Keratinocyte (primary cell): ENCODE results near the gene UQCRQ. TPM values are rescaled to one million over a fixed set of nuclear protein-coding genes. Genes with fewer than 3 reads are reported as not detected.
A peak's percentile ranks its signal among the peaks of the same experiment; 100 is the strongest.

Experiments used
- DNase-seq: peaks from one replicate; pipeline ENCODE4 v3.0.0-alpha.2; 2011; ENCODE audit warnings: low read depth, missing footprints, low spot score
- FAIRE-seq: peaks from 2 replicates; lab custom pipeline; 2011; peaks lifted over from hg19 to GRCh38; lab: Jason Lieb, UNC
- H2AFZ ChIP-seq: 2 replicates; pipeline ENCODE4 v1.6.0; 2012; ENCODE audit warnings: low read length, control low read depth, inconsistent platforms; ENCODE audit not compliant: control insufficient read depth
- H3K27ac ChIP-seq: 2 replicates; pipeline ENCODE4 v1.5.1; 2011; ENCODE audit warnings: low read length; ENCODE audit not compliant: control insufficient read depth, insufficient read depth
- H3K27me3 ChIP-seq: 3 replicates; pipeline ENCODE4 v1.6.0; 2011; ENCODE audit warnings: low read length; ENCODE audit not compliant: control insufficient read depth, insufficient read depth; ENCODE audit errors: extremely low read depth
- H3K36me3 ChIP-seq, 2 experiments: 2 replicates in 1 of 2; 3 replicates in 1 of 2; pipeline ENCODE4 v1.5.1; 2011; ENCODE audit warnings: low read length in 2 of 2, mild to moderate bottlenecking in 1 of 2; ENCODE audit not compliant: control insufficient read depth in 2 of 2, insufficient read depth in 2 of 2; ENCODE audit errors: extremely low read depth in 1 of 2
- H3K4me1 ChIP-seq: 3 replicates; pipeline ENCODE4 v1.5.1; 2011; ENCODE audit warnings: low read length; ENCODE audit not compliant: control insufficient read depth, insufficient read depth; ENCODE audit errors: extremely low read depth
- H3K4me2 ChIP-seq: 3 replicates; pipeline ENCODE4 v1.6.0; 2011; ENCODE audit warnings: low read depth, low read length; ENCODE audit not compliant: control insufficient read depth, insufficient read depth; ENCODE audit errors: extremely low read depth
- H3K4me3 ChIP-seq, 3 experiments: fragments of 200-600 bp in 1 of 3; sonication (generic) in 1 of 3; 2 replicates in 2 of 3; 3 replicates in 1 of 3; pipeline ENCODE4 v1.5.1; 2011 to 2016; ENCODE audit warnings: low read length in 3 of 3, mild to moderate bottlenecking in 3 of 3, control low read depth in 2 of 3, inconsistent platforms in 1 of 3, low read depth in 1 of 3, mixed read lengths in 1 of 3, mixed run types in 1 of 3, moderate library complexity in 1 of 3; ENCODE audit not compliant: control insufficient read depth in 2 of 3, insufficient read depth in 2 of 3; ENCODE audit errors: extremely low read depth in 1 of 3
- H3K79me2 ChIP-seq: 2 replicates; pipeline ENCODE4 v1.6.0; 2012; ENCODE audit warnings: low read length; ENCODE audit not compliant: control insufficient read depth, insufficient read depth
- H3K9ac ChIP-seq: 3 replicates; pipeline ENCODE4 v1.6.0; 2011; ENCODE audit warnings: low read length; ENCODE audit not compliant: control insufficient read depth, insufficient read depth; ENCODE audit errors: extremely low read depth
- H3K9me1 ChIP-seq: 3 replicates; pipeline ENCODE4 v1.6.0; 2011; ENCODE audit warnings: low read length; ENCODE audit not compliant: control insufficient read depth, insufficient read depth; ENCODE audit errors: extremely low read depth
- H3K9me3 ChIP-seq: 2 replicates; pipeline ENCODE4 v1.5.1; 2012; ENCODE audit warnings: low read depth, low read length; ENCODE audit not compliant: control insufficient read depth
- H4K20me1 ChIP-seq: 3 replicates; pipeline ENCODE4 v1.6.0; 2011; ENCODE audit warnings: low read length; ENCODE audit not compliant: control insufficient read depth, insufficient read depth; ENCODE audit errors: extremely low read depth
- EZH2 ChIP-seq: IDR thresholded peaks from one replicate; pipeline ENCODE4 v1.6.1; 2012; ENCODE audit warnings: inconsistent platforms, mild to moderate bottlenecking, low read length, moderate library complexity
- dilution Hi-C: fragments of 300-500 bp; cut with MboI; formaldehyde crosslinking; loops from one replicate; pipeline ENCODE4 v1.7.0; 2020; ENCODE audit warnings: low sequenced_read_pairs; ENCODE audit not compliant: extremely low pct_ligation_motif_present
- polyA plus RNA-seq, 5 experiments: library from polyadenylated mRNA; depleted of rRNA in 3 of 5; stranded (reverse) in 3 of 5; stranded (forward) in 1 of 5; unstranded in 1 of 5; fragments of >200 nt; gene quantifications; 1 replicate in 1 of 5; 2 replicates in 3 of 5; 3 replicates in 1 of 5; pipeline versions ENCODE4 v1.2.1 to v1.2.3, GENCODE V29; 2011 to 2012; ENCODE audit warnings: missing spikeins in 2 of 5, low read depth in 1 of 5, low replicate concordance in 1 of 5
- TF ChIP-seq, protein P1 (sequence below), 3 experiments: IDR thresholded peaks in 1 of 3; conservative IDR thresholded peaks in 1 of 3; optimal IDR thresholded peaks in 1 of 3; 2 replicates in 2 of 3; 3 replicates in 1 of 3; pipeline versions ENCODE3 to v1.5.1; 2011; ENCODE audit warnings: low read length in 3 of 3, mild to moderate bottlenecking in 3 of 3, moderate library complexity in 2 of 3, control low read depth in 1 of 3, inconsistent platforms in 1 of 3; ENCODE audit not compliant: insufficient read depth in 2 of 3; ENCODE audit errors: extremely low read depth in 1 of 3

UQCRQ gene
- polyA plus RNA-seq, 1 donor (not counting 4 experiments of a cell fraction or from before 2014, with no cell fraction given), result 488 TPM

DNA sequence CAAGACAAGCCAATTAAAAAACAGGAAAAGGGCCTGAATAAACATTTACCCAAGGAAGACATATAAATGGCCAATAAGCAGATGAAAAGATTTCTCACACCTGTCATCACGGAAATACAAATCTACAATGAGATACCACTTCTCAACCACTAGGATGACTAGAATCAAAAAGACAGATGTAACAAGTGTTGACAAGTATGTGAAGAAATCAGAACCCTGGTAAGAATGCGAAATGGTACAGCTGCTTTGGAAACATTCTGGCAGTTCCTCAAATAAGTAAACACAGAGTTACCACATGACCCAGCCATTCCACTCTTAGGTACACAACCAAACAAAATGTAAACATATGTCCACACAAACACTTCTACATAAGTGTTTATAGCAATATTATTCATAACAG is 39.5 kb downstream of the UQCRQ start:
- Histone ChIP-seq H3K9ac (no peak overlapping the region), H3K4me2 (no peak overlapping the region), H3K4me3 (no peak overlapping the region), H4K20me1 (no peaks in the 10 kb centered on the region), H3K4me1 (no peaks in the 10 kb centered on the region), H3K9me3 (no peaks in the 10 kb centered on the region), H3K36me3 (peaks cover 0 to 4% of the 10 kb centered on the region in 2 experiments), H3K27me3 (no peaks in the 10 kb centered on the region), H3K79me2 (peaks cover 17% of the 10 kb centered on the region), H2AFZ (no peak overlapping the region), H3K27ac (no peak overlapping the region), H3K9me1 (peaks cover 5% of the 10 kb centered on the region)
- dilution Hi-C loops, result no loop called here
- DNase-seq (peak; percentile 19), FAIRE-seq (no peak)
- no peak for TF ChIP-seq EZH2
- TF ChIP-seq, protein P1, sequence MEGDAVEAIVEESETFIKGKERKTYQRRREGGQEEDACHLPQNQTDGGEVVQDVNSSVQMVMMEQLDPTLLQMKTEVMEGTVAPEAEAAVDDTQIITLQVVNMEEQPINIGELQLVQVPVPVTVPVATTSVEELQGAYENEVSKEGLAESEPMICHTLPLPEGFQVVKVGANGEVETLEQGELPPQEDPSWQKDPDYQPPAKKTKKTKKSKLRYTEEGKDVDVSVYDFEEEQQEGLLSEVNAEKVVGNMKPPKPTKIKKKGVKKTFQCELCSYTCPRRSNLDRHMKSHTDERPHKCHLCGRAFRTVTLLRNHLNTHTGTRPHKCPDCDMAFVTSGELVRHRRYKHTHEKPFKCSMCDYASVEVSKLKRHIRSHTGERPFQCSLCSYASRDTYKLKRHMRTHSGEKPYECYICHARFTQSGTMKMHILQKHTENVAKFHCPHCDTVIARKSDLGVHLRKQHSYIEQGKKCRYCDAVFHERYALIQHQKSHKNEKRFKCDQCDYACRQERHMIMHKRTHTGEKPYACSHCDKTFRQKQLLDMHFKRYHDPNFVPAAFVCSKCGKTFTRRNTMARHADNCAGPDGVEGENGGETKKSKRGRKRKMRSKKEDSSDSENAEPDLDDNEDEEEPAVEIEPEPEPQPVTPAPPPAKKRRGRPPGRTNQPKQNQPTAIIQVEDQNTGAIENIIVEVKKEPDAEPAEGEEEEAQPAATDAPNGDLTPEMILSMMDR (optimal IDR thresholded peaks at IDR 0.05 in 1 of 3, IDR thresholded peaks at IDR 0.05 in 1 of 3, conservative IDR thresholded peaks at IDR 0.05 in 1 of 3; ENCODE audit: extremely low read depth in 1 of 3, insufficient read depth in 2 of 3, low read length in 3 of 3), result peak in 2 of 3 experiments; percentile 14 to 25

DNA sequence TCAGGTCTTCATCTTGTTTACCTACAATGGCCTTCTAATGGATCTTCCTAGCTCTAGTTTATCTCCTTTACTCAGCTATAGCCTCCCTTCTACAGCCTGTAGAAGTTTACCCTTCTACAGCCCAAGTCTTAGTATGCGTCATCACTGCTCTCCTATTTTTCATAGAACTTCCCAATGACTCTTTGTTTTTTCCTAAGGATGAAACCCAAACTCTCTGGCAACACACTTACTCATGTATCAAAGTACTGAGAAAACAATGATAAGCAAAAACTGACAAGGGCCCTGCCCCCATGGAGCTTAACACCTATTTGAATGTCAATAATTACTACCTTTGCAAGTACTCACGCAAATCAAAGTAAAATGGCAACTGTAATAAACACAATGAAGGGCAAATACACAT is 40.7 kb downstream of the UQCRQ start:
- H3K27me3 ChIP-seq, result no peaks in the 10 kb centered on the region
- no peaks in the 10 kb centered on the region for H3K9me3 ChIP-seq
- H3K4me3 ChIP-seq, result no peak overlapping the region
- H3K4me1 ChIP-seq, result no peaks in the 10 kb centered on the region
- peaks cover 5% of the 10 kb centered on the region for H3K9me1 ChIP-seq
- dilution Hi-C loops, result no loop called here
- no peak overlapping the region for H3K4me2 ChIP-seq
- H3K9ac ChIP-seq, result no peak overlapping the region
- no peak for TF ChIP-seq EZH2
- TF ChIP-seq, protein P1 (optimal IDR thresholded peaks at IDR 0.05 in 1 of 3, IDR thresholded peaks at IDR 0.05 in 1 of 3, conservative IDR thresholded peaks at IDR 0.05 in 1 of 3; ENCODE audit: extremely low read depth in 1 of 3, insufficient read depth in 2 of 3, low read length in 3 of 3), result no peak
- FAIRE-seq (no peak), DNase-seq (no peak)
- H4K20me1 ChIP-seq, result no peaks in the 10 kb centered on the region
- H3K36me3 ChIP-seq, result peaks cover 0 to 2% of the 10 kb centered on the region in 2 experiments
- no peak overlapping the region for H3K27ac ChIP-seq
- H3K79me2 ChIP-seq, result peaks cover 18% of the 10 kb centered on the region
- H2AFZ ChIP-seq, result no peak overlapping the region
